ENCODE data around the gene TAS2R10. TPM values are rescaled to one million over a fixed set of nuclear protein-coding genes. Genes with fewer than 3 reads are reported as not detected.
A peak's percentile ranks its signal among the peaks of the same experiment; 100 is the strongest.
"Not testable (repeated sequence)": the region's sequence is repeated elsewhere in the genome, so short reads cannot be mapped to it uniquely, and the experiment has no call there.

Gene TAS2R10, protein sequence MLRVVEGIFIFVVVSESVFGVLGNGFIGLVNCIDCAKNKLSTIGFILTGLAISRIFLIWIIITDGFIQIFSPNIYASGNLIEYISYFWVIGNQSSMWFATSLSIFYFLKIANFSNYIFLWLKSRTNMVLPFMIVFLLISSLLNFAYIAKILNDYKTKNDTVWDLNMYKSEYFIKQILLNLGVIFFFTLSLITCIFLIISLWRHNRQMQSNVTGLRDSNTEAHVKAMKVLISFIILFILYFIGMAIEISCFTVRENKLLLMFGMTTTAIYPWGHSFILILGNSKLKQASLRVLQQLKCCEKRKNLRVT
- 0.37 TPM in 1 of 2 replicates, not detected in the other for total RNA-seq (2014; rRNA removed; shearing (Covaris generic))
- not detected in 2 replicates for polyA plus RNA-seq (2015; cell fraction: cytosol; rRNA removed)
- 0.13 and 0.35 TPM in 2 replicates for polyA plus RNA-seq (2015; cell fraction: nucleus; rRNA removed)

GRCh38 chr12:10826258-10826657 lies at the start of gene TAS2R10:
TSS of gene TAS2R10 (minus strand) at chr12:10826358. CDS start at chr12:10826269, 89 bp downstream.
- no peak for DNase-seq (ENCODE audit: low read depth)

GRCh38 chr12:10873378-10873777 lies 47.2 kb upstream of the TAS2R10 start:
- no peak for DNase-seq (ENCODE audit: low read depth)

DNA sequence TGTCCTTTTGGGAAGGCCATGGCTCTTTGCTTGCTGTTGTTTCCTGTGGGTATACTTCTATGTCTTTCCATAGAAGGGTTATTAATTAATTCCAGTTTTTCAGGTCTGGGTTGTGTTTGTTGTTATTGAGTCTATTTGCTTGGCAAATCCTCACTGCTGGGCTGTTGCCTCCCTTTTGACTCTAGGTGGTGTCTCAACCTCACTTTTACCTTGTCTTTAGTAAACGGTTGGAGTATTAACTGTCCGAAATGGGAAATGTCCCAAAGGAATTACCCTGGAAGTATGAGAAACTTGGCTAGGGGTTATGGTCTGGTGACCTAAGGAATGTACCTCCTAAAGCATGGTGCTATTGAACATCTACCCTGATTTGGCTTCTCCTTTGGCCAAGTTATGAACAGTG lies 41.2 kb upstream of the TAS2R10 start:
- DNase-seq (ENCODE audit: low read depth): no peak

- DNase-seq (ENCODE audit: low read depth): no peak
Measured at GRCh38 chr12:10863512-10864218, 37.5 kb upstream of the TAS2R10 start.

DNA sequence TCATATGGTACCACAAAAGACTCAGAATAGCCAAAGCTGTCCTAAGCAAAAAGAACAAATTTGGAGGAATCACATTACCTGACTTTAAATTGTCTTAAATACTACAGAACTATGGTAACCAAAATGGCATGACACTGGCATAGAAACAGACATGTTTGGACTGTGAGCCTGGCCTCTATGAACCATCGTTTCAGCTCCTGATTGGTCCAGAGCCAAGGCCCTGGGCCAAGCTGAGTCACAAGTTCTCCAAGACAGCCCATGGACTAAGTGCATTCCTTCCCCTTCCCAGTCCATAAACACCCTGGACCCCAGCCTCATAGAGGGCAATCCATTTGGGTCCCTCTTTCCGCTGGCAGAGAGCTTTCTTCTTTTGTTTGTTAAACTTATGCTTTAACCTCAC lies 35.2 kb upstream of the TAS2R10 start:
- peak; percentile 31 for DNase-seq (ENCODE audit: low read depth)

GRCh38 chr12:10855807-10856206 lies 29.6 kb upstream of the TAS2R10 start:
- no peak for DNase-seq (ENCODE audit: low read depth)

DNA sequence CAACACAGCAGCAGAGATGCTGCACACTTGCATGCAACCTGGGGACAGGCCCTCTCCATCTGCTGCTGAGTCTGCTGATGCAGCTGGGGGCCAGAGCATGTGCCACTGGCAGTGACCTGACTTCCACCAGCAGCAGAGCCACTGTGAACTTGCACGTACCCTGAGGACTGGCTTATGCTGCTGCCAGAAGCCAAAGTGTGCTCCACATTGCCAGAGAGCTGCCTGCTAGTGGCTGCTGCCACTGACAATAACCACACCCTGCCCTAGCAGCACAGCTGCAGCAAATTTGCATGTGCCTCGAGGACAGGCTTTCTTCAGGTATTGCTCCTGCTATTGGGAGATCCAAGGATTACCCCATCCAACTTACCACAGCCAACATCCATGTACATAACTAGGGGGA lies 27.6 kb upstream of the TAS2R10 start:
- DNase-seq (ENCODE audit: low read depth): no peak

DNA sequence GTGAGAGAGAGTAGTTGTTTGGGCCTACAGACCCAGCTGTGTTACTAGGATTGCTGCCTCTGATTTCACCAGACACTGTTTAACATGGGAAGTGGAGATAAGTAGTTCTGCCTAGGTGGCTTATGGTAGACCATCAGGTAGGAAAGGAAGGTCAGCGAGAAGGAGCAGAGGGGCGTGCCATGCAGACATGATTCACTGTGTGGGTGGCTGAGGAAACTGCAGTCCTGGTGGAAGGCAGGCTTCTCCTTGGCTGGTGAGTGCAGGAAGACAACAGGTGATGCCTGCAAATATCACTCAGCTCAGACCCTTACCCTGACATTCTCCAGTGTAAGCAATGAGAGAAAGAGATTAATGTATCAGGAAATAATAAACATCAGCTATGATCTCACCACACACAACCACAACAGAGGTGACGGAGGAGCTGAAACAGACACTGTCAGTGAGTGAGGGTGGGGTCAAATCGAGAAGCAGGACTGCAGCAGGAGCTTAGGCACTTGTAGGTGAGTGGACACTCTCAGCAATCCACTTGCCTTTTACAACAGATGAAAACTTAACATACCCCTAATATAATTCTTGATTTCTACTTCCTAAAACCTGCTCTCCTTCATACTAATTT lies 25.2 kb upstream of the TAS2R10 start:
- no peak for DNase-seq (ENCODE audit: low read depth)

GRCh38 chr12:10849425-10849878 lies 23.3 kb upstream of the TAS2R10 start, which contains the start of gene PRR4:
TSS of gene PRR4 (minus strand) at chr12:10849475. CDS start at chr12:10849437, 38 bp downstream.
- peak; percentile 94 for DNase-seq (ENCODE audit: low read depth)

DNA sequence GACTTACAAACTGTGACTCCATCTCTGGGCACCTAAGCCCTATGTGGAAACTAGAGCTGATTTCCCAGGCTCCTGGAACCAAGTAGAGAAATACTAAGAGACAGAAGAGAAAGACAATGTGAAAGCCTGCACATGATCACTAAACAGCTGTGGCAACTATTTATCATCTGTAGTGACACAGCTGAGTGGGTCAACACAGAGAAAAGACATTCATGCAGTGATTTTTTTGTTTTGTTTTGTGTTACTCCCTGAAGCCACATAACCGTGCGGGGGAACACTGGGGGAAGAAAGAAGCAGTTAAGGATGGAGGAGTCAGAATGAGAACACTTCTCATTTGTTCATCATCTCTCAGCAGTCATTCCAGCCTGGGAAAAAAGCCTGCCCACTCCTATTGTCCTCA lies 21.6 kb upstream of the TAS2R10 start:
- DNase-seq (ENCODE audit: low read depth): no peak

GRCh38 chr12:10842862-10843261 lies 16.7 kb upstream of the TAS2R10 start:
- DNase-seq (ENCODE audit: low read depth): no peak

- DNase-seq (ENCODE audit: low read depth): no peak
Measured at GRCh38 chr12:10838461-10838860, 12.3 kb upstream of the TAS2R10 start.

DNA sequence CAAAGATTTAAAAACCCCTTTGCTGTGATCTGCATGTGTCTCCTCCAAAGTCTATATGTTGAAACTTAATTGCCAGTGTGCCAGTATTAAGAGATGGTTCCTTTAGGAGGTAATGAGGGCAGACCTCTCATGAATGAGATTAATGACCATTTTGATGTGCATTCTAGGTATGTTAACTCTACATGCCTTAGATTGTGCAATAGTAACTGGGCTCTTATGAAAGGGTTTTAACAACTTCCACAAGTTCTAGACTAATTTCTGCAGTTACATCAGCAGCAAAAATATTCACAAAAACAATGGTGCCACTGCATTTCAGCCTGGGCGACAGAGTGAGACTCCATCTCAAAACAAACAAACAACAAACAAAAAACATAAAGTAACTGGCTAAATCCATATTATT lies 3.8 kb upstream of the TAS2R10 start:
- DNase-seq (ENCODE audit: low read depth): no peak

DNA sequence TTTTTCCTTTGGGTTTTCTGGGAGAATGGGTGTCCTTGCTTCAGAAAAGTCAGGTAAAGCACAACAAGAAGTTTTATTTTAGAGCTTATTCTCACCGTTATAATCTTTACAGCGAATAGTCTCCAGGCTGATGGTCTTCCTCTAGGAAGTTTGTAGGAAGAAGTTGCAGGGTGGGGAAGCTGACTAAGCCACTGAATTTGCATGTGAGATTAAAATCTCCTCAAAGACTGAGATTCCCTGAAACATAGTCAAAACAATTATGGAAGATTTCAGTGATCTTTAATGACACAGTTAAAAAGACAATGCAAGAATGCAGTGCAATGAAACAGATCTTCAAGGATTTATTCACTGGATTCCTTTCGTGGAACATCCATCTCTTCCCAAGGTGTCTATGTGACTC lies 1.2 kb downstream of the TAS2R10 start:
- DNase-seq (ENCODE audit: low read depth): no peak

DNA sequence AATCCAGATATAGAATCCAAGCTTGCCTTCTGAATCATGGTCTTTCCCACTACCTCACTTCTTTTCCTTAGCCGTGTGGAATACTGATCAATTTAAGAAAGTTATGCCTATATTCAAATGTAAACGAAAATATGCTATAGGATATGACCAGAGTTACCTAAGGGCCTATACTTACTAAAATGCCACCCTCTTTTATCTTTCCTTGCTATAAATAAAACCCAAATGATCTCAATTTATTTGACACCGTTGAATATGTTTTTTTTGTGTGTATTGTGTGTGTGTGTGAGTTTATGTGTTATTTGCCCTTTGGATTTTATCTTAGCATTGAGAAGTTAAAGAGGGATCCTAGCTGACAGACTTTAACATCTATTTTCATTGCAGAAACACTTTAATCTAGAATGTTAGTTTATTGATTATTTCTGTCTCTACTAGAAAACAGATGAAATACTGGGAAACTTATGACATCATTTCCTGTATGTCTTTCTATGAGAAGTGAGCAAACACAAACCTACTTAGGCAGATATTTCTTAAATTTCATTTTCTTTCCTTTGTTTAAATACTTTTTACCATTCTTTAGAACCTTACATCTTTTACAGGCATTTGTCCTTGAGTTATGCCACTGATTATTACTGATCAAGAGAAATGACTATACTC lies 14.1 kb downstream of the TAS2R10 start:
- DNase-seq (ENCODE audit: low read depth): no peak

DNA sequence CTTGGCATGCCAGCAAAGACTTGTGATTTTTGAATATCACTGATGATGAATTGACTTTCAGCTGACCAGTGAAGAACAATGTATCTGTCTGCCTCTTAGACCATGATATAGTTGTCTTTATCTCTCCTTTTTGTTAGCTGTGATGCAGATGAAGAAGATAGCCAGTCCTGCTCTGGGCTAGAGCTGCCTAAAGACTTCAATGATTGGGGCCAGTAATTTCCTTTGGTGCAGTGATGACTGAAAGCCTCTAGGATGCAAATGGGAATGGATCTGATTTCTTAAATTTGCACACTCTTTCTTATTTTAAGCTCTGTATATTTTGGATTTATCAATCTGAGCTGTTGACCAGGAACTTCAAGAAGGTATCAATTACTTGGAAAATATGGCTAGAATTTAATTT lies 16.1 kb downstream of the TAS2R10 start, which contains the start of gene TAS2R9:
Gene TAS2R9 (minus strand): TSS at position 101 of the 400 bp plus-strand sequence. CDS start 93 bp downstream, at position 8.
- no peak for DNase-seq (ENCODE audit: low read depth)

- DNase-seq (ENCODE audit: low read depth): no peak
Measured at GRCh38 chr12:10807186-10807585, 19.0 kb downstream of the TAS2R10 start, which contains the start of gene TAS2R8. TSS of gene TAS2R8 (minus strand) at chr12:10807286. CDS start at chr12:10806980, 306 bp downstream.

- DNase-seq (ENCODE audit: low read depth): no peak
Measured at GRCh38 chr12:10802587-10802986, 23.6 kb downstream of the TAS2R10 start, which contains the start of gene TAS2R7. TSS of gene TAS2R7 (minus strand) at chr12:10802627. CDS start at chr12:10802570, 57 bp downstream.

DNA sequence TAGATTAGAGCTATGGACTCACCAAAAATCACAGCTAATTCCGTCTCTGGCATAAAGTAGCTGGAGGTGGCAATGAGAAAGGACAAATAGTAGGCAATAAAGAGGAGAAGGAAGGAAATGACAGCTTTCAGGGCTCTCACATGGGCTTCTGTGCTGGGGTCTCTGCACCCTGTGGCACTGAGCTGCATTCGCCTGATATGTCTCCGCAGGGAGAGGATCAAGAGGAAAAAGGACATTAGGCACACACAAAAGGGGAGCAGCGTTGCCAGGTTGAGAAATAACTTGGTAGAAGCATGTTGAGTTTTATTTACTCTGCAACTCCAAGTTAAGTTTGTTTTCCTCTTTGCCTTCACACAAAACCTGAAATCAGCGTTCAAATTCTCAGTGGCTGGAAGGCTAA lies 24.4 kb downstream of the TAS2R10 start:
- DNase-seq (ENCODE audit: low read depth): no peak

- DNase-seq (ENCODE audit: low read depth): no peak
Measured at GRCh38 chr12:10794222-10794621, 31.9 kb downstream of the TAS2R10 start.

GRCh38 chr12:10791769-10792168 lies 34.4 kb downstream of the TAS2R10 start:
- DNase-seq (ENCODE audit: low read depth): not testable (repeated sequence)

Measured in HT1080 (cell line).